H1 (cell line): Measurements from ENCODE around the gene ADAT3. TPM values are rescaled to one million over a fixed set of nuclear protein-coding genes. Genes with fewer than 3 reads are reported as not detected.

Experiments used
- CTCF ChIA-PET: fragments of 300-600 bp; sonication (Branson Sonifier 250); formaldehyde crosslinking; loops from one replicate; lab custom pipeline; 2021; ENCODE audit not compliant: partially characterized antibody; lab: Charles Lee
- POLR2A ChIA-PET: fragments of 300-600 bp; sonication (Branson Sonifier 250); formaldehyde crosslinking; loops from one replicate; lab custom pipeline; 2021; ENCODE audit warnings: inconsistent platforms; ENCODE audit not compliant: partially characterized antibody; lab: Charles Lee
- DNase-seq, 2 experiments: peaks; one replicate each; pipeline versions ENCODE4 v3.0.0 to v3.0.0-alpha.2; 2010 to 2022; ENCODE audit warnings: low spot score in 2 of 2, low read depth in 1 of 2, mixed read lengths in 1 of 2
- FAIRE-seq: peaks from 2 replicates; lab custom pipeline; 2011; peaks lifted over from hg19 to GRCh38; lab: Jason Lieb, UNC
- H2AFZ ChIP-seq: 2 replicates; pipeline ENCODE4 v1.8.1; 2012; ENCODE audit warnings: low read length, inconsistent platforms
- H2AK5ac ChIP-seq: 2 replicates; pipeline ENCODE4 v1.6.1; 2013; ENCODE audit warnings: low read depth, low read length
- H2BK120ac ChIP-seq: replicated peaks from 2 replicates; pipeline ENCODE3; 2013; ENCODE audit warnings: low read depth, low read length, inconsistent platforms
- H2BK12ac ChIP-seq: 2 replicates; pipeline ENCODE4 v1.6.1; 2013; ENCODE audit warnings: low read depth, low read length
- H2BK15ac ChIP-seq: 2 replicates; pipeline ENCODE4 v1.6.1; 2013; ENCODE audit warnings: low read length
- H2BK20ac ChIP-seq: 2 replicates; pipeline ENCODE4 v1.6.1; 2013; ENCODE audit warnings: low read length
- H2BK5ac ChIP-seq: 2 replicates; pipeline ENCODE4 v1.6.1; 2013; ENCODE audit warnings: low read depth, low read length
- H3K14ac ChIP-seq: 2 replicates; pipeline ENCODE4 v1.6.1; 2013; ENCODE audit warnings: inconsistent platforms; ENCODE audit not compliant: insufficient read length
- H3K18ac ChIP-seq: 2 replicates; pipeline ENCODE4 v1.6.1; 2013; ENCODE audit warnings: low read length; ENCODE audit errors: extremely low read depth
- H3K23ac ChIP-seq: 2 replicates; pipeline ENCODE4 v1.6.1; 2013; ENCODE audit warnings: inconsistent platforms; ENCODE audit not compliant: insufficient read length
- H3K23me2 ChIP-seq: 2 replicates; pipeline ENCODE4 v1.6.1; 2013; ENCODE audit warnings: low read depth, low read length
- H3K27ac ChIP-seq: 2 replicates; pipeline ENCODE4 v1.6.1; 2011; ENCODE audit warnings: low read depth, low read length, inconsistent platforms
- H3K27me3 ChIP-seq, 4 experiments: replicated peaks in 1 of 4; 1 replicate in 1 of 4; 2 replicates in 3 of 4; pipeline versions ENCODE4 v1.6.1 to v1.8.1; 2011 to 2013; ENCODE audit warnings: low read length in 3 of 4, mild to moderate bottlenecking in 3 of 4, inconsistent platforms in 2 of 4, mixed read lengths in 2 of 4, moderate library complexity in 1 of 4; ENCODE audit not compliant: control insufficient read depth in 3 of 4, insufficient read depth in 3 of 4; ENCODE audit errors: extremely low read depth in 1 of 4
- H3K36me3 ChIP-seq, 4 experiments: 2 replicates each; pipeline versions ENCODE4 v1.6.1 to v1.8.1; 2011 to 2013; ENCODE audit warnings: mild to moderate bottlenecking in 4 of 4, low read length in 3 of 4, moderate library complexity in 2 of 4, control low read depth in 1 of 4, inconsistent platforms in 1 of 4; ENCODE audit not compliant: insufficient read depth in 4 of 4, control insufficient read depth in 2 of 4
- H3K4ac ChIP-seq: replicated peaks from 2 replicates; pipeline ENCODE3; 2013; ENCODE audit warnings: low read length, low read depth, mixed read lengths, inconsistent platforms; ENCODE audit not compliant: insufficient read length
- H3K4me1 ChIP-seq, 4 experiments: replicated peaks in 1 of 4; 1 replicate in 1 of 4; 2 replicates in 3 of 4; pipeline versions ENCODE4 v1.6.1 to v1.8.1; 2011 to 2013; ENCODE audit warnings: low read length in 3 of 4, inconsistent platforms in 2 of 4, mixed read lengths in 1 of 4; ENCODE audit not compliant: insufficient read depth in 4 of 4, control insufficient read depth in 3 of 4
- H3K4me2 ChIP-seq, 2 experiments: 2 replicates each; pipeline versions ENCODE4 v1.6.1 to v1.8.1; 2011 to 2013; ENCODE audit warnings: low read depth in 2 of 2, low read length in 2 of 2, control low read depth in 1 of 2, inconsistent platforms in 1 of 2, mild to moderate bottlenecking in 1 of 2; ENCODE audit not compliant: insufficient read depth in 1 of 2
- H3K4me3 ChIP-seq, 4 experiments: fragments of 200-600, 300-600 bp in 1 of 4; sonication (generic), shearing (Covaris generic), sonication (Bioruptor Twin) in 1 of 4; 2 replicates each; pipeline versions ENCODE4 v1.5.1 to v1.8.1; 2011 to 2016; ENCODE audit warnings: low read length in 4 of 4, low read depth in 3 of 4, control low read depth in 2 of 4, inconsistent platforms in 2 of 4, mild to moderate bottlenecking in 2 of 4, mixed read lengths in 1 of 4, moderate library complexity in 1 of 4; ENCODE audit not compliant: insufficient read depth in 2 of 4; ENCODE audit errors: extremely low read depth in 1 of 4
- H3K56ac ChIP-seq: replicated peaks from 2 replicates; pipeline ENCODE3; 2013; ENCODE audit warnings: low read depth, mild to moderate bottlenecking, mixed read lengths, low read length, inconsistent platforms; ENCODE audit not compliant: insufficient read length
- H3K79me1 ChIP-seq: 2 replicates; pipeline ENCODE4 v1.6.1; 2013; ENCODE audit warnings: low read depth, low read length, control low read depth
- H3K79me2 ChIP-seq, 2 experiments: 2 replicates each; pipeline versions ENCODE4 v1.6.1 to v1.8.1; 2012 to 2013; ENCODE audit warnings: low read length in 2 of 2, mild to moderate bottlenecking in 2 of 2, inconsistent platforms in 1 of 2; ENCODE audit not compliant: insufficient read depth in 2 of 2, control insufficient read depth in 1 of 2
- H3K9ac ChIP-seq, 4 experiments: replicated peaks in 1 of 4; 1 replicate in 1 of 4; 2 replicates in 3 of 4; pipeline versions ENCODE4 v1.6.1 to v1.8.1; 2011 to 2013; ENCODE audit warnings: low read depth in 3 of 4, low read length in 3 of 4, control low read depth in 2 of 4, mild to moderate bottlenecking in 2 of 4, moderate library complexity in 2 of 4, inconsistent platforms in 1 of 4; ENCODE audit errors: extremely low read depth in 1 of 4
- H3K9me3 ChIP-seq, 2 experiments: 2 replicates each; pipeline versions ENCODE4 v1.6.1 to v1.8.1; 2012 to 2013; ENCODE audit warnings: mild to moderate bottlenecking in 2 of 2, moderate library complexity in 2 of 2, control low read depth in 1 of 2, inconsistent platforms in 1 of 2, low read depth in 1 of 2, low read length in 1 of 2, mixed read lengths in 1 of 2; ENCODE audit not compliant: insufficient read depth in 2 of 2
- H4K20me1 ChIP-seq, 2 experiments: replicated peaks in 1 of 2; 2 replicates each; pipeline versions ENCODE3 to v1.8.1; 2011 to 2013; ENCODE audit warnings: inconsistent platforms in 2 of 2, low read length in 2 of 2, mild to moderate bottlenecking in 1 of 2; ENCODE audit not compliant: insufficient read depth in 2 of 2, control insufficient read depth in 1 of 2
- H4K5ac ChIP-seq: 2 replicates; pipeline ENCODE4 v1.6.1; 2013; ENCODE audit warnings: low read length, low read depth, mixed read lengths, inconsistent platforms; ENCODE audit not compliant: insufficient read length
- H4K8ac ChIP-seq: 2 replicates; pipeline ENCODE4 v1.8.0; 2013; ENCODE audit warnings: mild to moderate bottlenecking, moderate library complexity, low read length, inconsistent platforms; ENCODE audit not compliant: insufficient read depth; ENCODE audit errors: extremely low read depth
- H4K91ac ChIP-seq: replicated peaks from 2 replicates; pipeline ENCODE3; 2013; ENCODE audit warnings: low read length, mixed read lengths, inconsistent platforms; ENCODE audit not compliant: insufficient read length
- ASH2L ChIP-seq: fragments of 200-600, 300-600 bp; sonication (generic); IDR thresholded peaks from one replicate; pipeline ENCODE4 v1.7.1; 2017; ENCODE audit warnings: low read length
- CEBPB ChIP-seq: IDR thresholded peaks from 2 replicates; pipeline ENCODE4 v1.6.1; 2012; ENCODE audit warnings: low read depth, low read length
- CHD1 ChIP-seq: IDR thresholded peaks from 2 replicates; pipeline ENCODE4 v1.6.1; 2012; ENCODE audit warnings: low read depth, low read length, improper control_type of control experiment
- CHD2 ChIP-seq: IDR thresholded peaks from 2 replicates; pipeline ENCODE4 v1.6.1; 2012; ENCODE audit warnings: low read length, improper control_type of control experiment
- CTBP2 ChIP-seq: IDR thresholded peaks from 2 replicates; pipeline ENCODE4 v1.7.0; 2011; ENCODE audit warnings: borderline replicate concordance, mild to moderate bottlenecking, moderate library complexity, mixed read lengths, low read length; ENCODE audit not compliant: insufficient read depth, insufficient read length
- KDM1A ChIP-seq: fragments of 200-600, 300-600 bp; sonication (generic); IDR thresholded peaks from 2 replicates; pipeline ENCODE4 v1.7.1; 2016; ENCODE audit warnings: mild to moderate bottlenecking, low read length, borderline replicate concordance
- MAFK ChIP-seq: IDR thresholded peaks from 2 replicates; pipeline ENCODE4 v1.6.1; 2012; ENCODE audit warnings: low read depth, mild to moderate bottlenecking, improper control_type of control experiment, low read length
- PHF8 ChIP-seq: fragments of 200-600 bp; sonication (generic); conservative IDR thresholded peaks from 2 replicates; pipeline ENCODE4 v1.7.1; 2012; ENCODE audit warnings: low read depth, mild to moderate bottlenecking, inconsistent platforms, low read length, moderate library complexity
- POLR2A ChIP-seq, 2 experiments: IDR thresholded peaks; 1 replicate in 1 of 2; 2 replicates in 1 of 2; pipeline ENCODE4 v1.6.1; 2011; ENCODE audit warnings: low read depth in 2 of 2, low read length in 2 of 2, mild to moderate bottlenecking in 2 of 2; ENCODE audit errors: control extremely low read depth in 1 of 2
- RFX5 ChIP-seq: IDR thresholded peaks from 2 replicates; pipeline ENCODE4 v1.6.1; 2011; ENCODE audit warnings: low read depth, low read length, improper control_type of control experiment, borderline replicate concordance
- RNF2 ChIP-seq: fragments of 200-900, 300-1000 bp; sonication (generic); IDR thresholded peaks from 2 replicates; pipeline ENCODE4 v1.7.1; 2016; ENCODE audit warnings: borderline replicate concordance, low read depth, mild to moderate bottlenecking, antibody characterized with exemption, low read length; ENCODE audit not compliant: poor library complexity, severe bottlenecking; ENCODE audit errors: missing control alignments
- TCF12 ChIP-seq: IDR thresholded peaks from 2 replicates; pipeline ENCODE4 v1.6.1; 2011; ENCODE audit warnings: low read depth, mild to moderate bottlenecking, low read length
- ZNF274 ChIP-seq: IDR thresholded peaks from 2 replicates; pipeline ENCODE4 v1.7.0; 2012; ENCODE audit warnings: low read length, borderline replicate concordance; ENCODE audit errors: extremely low read depth
- WGBS, 2 experiments: shearing (Covaris generic) in 1 of 2; methylation state at CpG; one replicate each; pipeline versions ENCODE4 v1.1.6 to v1.1.7; 2013 to 2015; ENCODE audit warnings: low lambda C conversion rate in 2 of 2, mixed read lengths in 2 of 2, inconsistent platforms in 1 of 2, low coverage in 1 of 2, missing lambda C conversion rate in 1 of 2; ENCODE audit not compliant: insufficient replicate concordance in 2 of 2, insufficient coverage in 1 of 2, insufficient read length in 1 of 2; ENCODE audit errors: extremely low coverage in 1 of 2, missing lambda C conversion rate in 1 of 2; 5-methylcytosine and 5-hydroxymethylcytosine counted together
- polyA plus RNA-seq, 7 experiments: library from polyadenylated mRNA; depleted of rRNA in 3 of 7; stranded (reverse) in 5 of 7; unstranded in 2 of 7; fragments of >200 nt in 5 of 7; fragments of 200-250 nt in 2 of 7; gene quantifications; 1 replicate in 5 of 7; 2 replicates in 1 of 7; 4 replicates in 1 of 7; pipeline versions ENCODE4 v1.2.1 to v1.2.3, GENCODE V29; 2011 to 2013; ENCODE audit warnings: missing spikeins in 2 of 7, mixed read lengths in 2 of 7
- total RNA-seq: library from RNA; stranded (reverse); fragmentation: NEBNext Ultra II Directional; extraction: Animal tissue kit (Norgen Biotek cat#: 25700); gene quantifications from 2 replicates; pipeline ENCODE4 v1.2.1, GENCODE V29; 2021

The ADAT3 gene
- total and polyA plus RNA-seq, 2 of the 8 experiments (the other 6 are each of a cell fraction or from before 2014, with no cell fraction given): 5.4 to 10.8 TPM

DNA sequence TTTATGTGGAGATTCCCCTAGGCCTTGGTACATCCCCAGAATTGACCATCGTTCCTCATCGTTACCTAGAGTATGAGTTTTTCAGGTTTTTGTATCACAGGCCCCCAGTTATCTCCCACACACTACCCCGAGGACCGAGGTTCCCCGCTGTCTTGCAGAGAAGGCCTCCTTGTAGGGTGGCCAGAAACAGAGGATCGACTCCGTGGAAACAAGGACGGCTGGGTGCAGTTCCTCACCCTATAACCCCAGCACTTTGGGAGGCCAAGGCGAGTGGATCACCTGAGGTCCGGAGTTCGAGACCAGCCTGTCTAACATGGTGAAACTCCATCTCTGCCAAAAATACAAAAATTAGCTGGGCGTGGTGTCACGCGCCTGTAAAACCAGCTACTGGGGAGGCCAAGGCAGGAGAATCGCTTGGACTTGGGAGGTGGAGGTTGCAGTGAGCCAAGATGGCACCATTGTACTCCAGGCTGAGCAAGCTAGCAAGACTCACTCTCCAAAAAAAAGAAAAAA, 720 bp downstream of the ADAT3 start:
- CTCF ChIA-PET: interaction anchor here (0.6 to 2.5 kb wide), 5 partner anchors 8 to 592 kb away, joined by 3 to 8 read pairs (median 5); no protein-coding TSS in a partner anchor
- peak overlapping the region; percentile 84 for H3K27ac ChIP-seq
- TF ChIP-seq CTBP2 (no peak), MAFK (no peak), RNF2 (no peak), KDM1A (no peak), POLR2A (IDR thresholded peaks at IDR 0.05; ENCODE audit: control extremely low read depth in 1 of 2, low read depth in 2 of 2, low read length in 2 of 2) (no peak; a peak in 1 of 3 replicates), CHD2 (no peak), CHD1 (no peak), ZNF274 (no peak), PHF8 (no peak), TCF12 (no peak), RFX5 (no peak), CEBPB (no peak), ASH2L (no peak)

More for the DNA sequence above, 720 bp downstream of the ADAT3 start:
- H3K79me2 ChIP-seq: peaks cover 12 to 50% of the 10 kb centered on the region in 2 experiments; a peak in 3 of 4 replicates
- H4K91ac ChIP-seq: no peak overlapping the region
- H3K23ac ChIP-seq: no peak overlapping the region
- no peak overlapping the region for H2BK20ac ChIP-seq
- no peak overlapping the region for H2BK12ac ChIP-seq
- H3K4me1 ChIP-seq: peaks cover 0 to 9% (median 8%) of the 10 kb centered on the region in 4 experiments; a peak in 5 of 7 replicates
- no peak overlapping the region for H3K18ac ChIP-seq
- H3K9me3 ChIP-seq: no peaks in the 10 kb centered on the region
- H2BK120ac ChIP-seq: no peak overlapping the region
- H2AFZ ChIP-seq: no peak overlapping the region
- peak overlapping the region; percentile 89; the same call in 1 of the 2 replicates for H2BK5ac ChIP-seq
- DNase-seq (no peak), FAIRE-seq (no peak)
- H3K4me2 ChIP-seq: peak overlapping the region; percentile 75 to 81
- 82% methylated on average over 14 of the region's 15 CpGs; no CpG with 5 or more reads in 1 of the 2 experiments for WGBS, 2 experiments
- 0 out of 2 replicates have a peak overlapping the region, but pooled peaks have one; percentile 60 for H2AK5ac ChIP-seq
- H4K8ac ChIP-seq: peak overlapping the region; percentile 76
- no peak overlapping the region for H3K56ac ChIP-seq
- H3K27me3 ChIP-seq: no peaks in the 10 kb centered on the region
- H3K9ac ChIP-seq: peak overlapping the region in 3 of 4 experiments; percentile 45 to 79 (median 77); a peak in 5 of 7 replicates
- H3K14ac ChIP-seq: no peak overlapping the region
- no peak overlapping the region for H2BK15ac ChIP-seq
- POLR2A ChIA-PET: interaction anchor here (0.5 to 2.0 kb wide), 27 partner anchors 8 to 344 kb away, joined by 3 to 9 read pairs (median 3); partner anchors contain the start of gene ABHD17A
- H4K5ac ChIP-seq: no peak overlapping the region
- H3K36me3 ChIP-seq: peaks cover 0 to 4% (median under 1%) of the 10 kb centered on the region in 4 experiments; a peak in 1 of 8 replicates
- H4K20me1 ChIP-seq: peaks cover 9 to 20% of the 10 kb centered on the region in 2 experiments
- peak overlapping the region; percentile 63 for H3K4ac ChIP-seq
- H3K79me1 ChIP-seq: peaks cover 15% of the 10 kb centered on the region
- H3K4me3 ChIP-seq: peak overlapping the region; percentile 51 to 71 (median 58)
- H3K23me2 ChIP-seq: peaks cover 3% of the 10 kb centered on the region
